GM21528 (cell line): ENCODE measurements around the gene MPLKIP.
"Not testable (repeated sequence)": the region's sequence is repeated elsewhere in the genome, so short reads cannot be mapped to it uniquely, and the experiment has no call there.

ENCODE experiments used
- ATAC-seq: cut with Tn5 transposase; IDR thresholded peaks from one replicate; pipeline ENCODE4 v1.9.1; 2021; ENCODE audit warnings: mild to moderate bottlenecking, moderate library complexity; ENCODE audit not compliant: unreplicated experiment, low FRiP score

MPLKIP gene

DNA sequence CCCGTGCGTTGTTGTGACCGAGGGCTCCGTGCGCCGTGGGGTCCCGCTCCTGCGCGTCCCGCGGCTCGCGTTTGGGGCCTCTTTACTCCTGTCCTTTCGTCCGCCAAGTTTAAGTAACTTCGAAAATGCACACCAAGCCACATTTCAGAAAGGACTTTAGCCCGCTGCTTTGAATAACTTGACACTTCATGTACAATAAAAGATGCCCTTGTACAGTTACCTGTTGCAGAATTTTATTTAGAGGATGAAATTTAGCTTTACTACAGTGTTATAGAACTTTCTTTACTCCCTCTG lies 842 bp upstream of the MPLKIP start:
- ATAC-seq = no peak

DNA sequence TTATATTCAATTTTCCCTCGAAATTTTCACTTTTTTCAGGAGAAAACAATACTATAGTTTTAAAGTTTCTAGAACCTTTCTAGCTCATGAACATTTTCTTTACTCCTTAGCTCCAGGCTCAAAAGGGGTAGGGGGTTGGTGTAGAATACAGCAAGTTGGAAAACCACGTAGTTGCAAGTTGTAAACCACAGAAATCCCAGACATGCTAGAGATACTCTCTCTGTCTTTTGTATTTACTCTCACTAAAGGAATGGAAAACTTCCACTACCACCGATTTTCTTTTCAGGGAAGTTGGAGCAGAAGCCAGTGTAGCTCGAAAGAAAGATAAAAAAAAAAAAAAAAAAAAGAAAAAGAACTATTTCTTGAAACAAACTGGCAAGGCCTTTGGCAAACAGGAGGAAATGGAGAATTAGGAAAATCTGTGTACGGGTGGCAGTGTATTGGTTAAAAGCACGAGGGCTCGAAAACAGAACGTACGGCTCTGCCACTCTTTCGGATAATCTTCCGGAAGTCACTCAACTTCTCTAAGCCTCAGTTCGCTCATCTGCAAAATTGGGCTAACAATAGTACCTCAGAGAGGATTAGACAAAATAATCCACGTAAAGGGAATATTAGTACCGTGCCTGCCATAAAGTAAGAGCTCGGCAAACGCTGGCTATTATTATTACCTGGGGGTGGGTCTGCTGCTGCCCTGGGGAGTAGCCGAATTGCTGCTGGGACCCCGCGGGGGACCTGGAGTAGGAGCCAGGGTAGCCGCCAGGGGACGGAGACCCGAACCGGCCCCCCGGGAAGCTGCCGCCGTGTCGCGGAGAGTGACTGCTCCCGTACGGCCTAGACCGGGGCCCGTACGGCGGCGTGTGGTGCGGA lies 628 bp downstream of the MPLKIP start:
- ATAC-seq = peak; percentile 6

DNA sequence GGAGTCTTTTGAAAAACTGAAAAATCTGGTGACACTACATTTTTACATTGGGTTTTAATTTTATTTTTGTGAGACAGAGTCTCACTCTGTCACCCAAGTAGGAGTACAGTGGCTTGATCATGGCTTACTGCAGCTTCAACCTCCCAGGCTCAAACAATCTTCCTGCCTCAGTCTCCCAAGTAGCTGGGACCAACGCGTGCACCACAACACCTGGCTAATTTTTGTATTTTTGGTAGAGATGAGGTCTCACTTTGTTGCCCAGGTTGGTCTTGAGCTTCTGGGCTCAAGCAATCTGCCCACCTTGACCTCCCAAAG lies 11.5 kb downstream of the MPLKIP start:
- no peak for ATAC-seq

DNA sequence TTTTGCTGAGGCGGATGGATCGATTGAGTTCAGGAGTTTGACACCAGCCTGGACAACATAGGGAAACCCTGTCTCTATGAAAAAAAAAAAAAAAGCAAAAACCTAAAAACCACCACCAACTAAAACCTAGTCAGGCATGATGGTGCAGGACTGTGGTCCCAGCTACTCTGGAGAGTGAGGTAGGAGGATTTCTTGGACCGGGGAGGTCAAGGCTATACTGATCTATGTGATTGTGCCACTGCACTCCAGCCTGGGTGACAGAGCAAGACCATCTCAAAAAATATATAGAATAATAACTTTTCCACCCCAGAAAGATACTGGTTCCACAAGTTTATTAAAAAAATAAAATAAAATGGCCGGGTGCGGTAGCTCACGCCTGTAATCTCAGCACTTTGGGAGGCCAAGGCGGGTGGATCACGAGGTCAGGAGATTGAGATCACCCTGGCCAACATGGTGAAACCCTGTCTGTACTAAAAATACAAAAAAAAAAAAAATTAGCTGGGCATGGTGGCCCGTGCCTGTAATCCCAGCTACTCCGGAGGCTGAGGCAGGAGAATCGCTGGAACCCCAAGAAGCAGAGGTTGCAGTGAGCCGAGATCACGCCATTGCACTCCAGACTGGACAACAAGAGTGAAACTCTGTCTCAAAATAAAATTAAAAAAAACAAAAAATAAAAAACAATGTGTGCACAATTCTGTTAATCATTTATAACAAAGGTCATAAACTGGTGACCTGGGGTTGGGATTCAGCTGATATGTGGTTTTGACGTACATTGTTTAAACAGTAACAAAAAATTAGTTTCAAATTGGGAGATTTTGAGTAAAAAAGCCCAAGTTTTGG lies 12.1 kb downstream of the MPLKIP start:
- not testable (repeated sequence) for ATAC-seq

DNA sequence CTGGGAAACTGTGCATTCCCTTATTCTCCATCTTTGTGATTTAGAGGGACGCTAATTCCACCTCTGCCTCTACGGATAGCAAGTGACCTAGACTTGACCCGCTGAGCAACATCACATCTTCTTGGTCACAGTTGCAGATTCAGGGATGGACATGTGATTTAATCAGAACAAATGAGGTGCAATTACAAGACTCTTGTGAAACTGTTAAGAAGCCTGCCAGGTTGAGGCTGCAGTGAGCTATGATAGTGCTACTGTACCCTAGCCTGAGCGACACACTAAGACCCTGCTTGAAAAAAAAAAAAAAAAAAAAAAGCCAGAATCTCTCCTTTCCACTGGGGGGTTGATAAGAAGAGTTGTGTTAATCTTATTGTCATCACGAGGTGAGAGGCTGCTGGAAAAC lies 14.4 kb downstream of the MPLKIP start:
- ATAC-seq = no peak

DNA sequence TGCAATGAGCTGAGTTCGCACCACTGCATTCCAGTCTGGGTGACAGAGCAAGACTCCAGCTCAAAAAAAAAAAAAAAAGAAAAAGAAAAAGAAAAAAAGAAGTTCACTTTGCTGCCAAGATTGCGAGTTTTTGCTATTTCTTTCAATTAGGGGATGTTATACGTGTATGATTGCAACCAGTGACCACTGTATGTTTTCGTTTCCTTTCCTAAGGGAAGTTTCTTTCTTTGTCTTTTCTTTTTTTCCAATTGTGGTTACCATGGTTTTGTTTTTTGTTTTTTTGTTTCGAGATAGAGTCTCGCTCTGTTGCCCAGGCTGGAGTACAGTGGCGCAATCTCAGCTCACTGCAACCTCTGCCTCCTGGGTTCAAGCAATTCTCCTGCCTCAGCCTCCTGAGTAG lies 16.2 kb downstream of the MPLKIP start:
- not testable (repeated sequence) for ATAC-seq

DNA sequence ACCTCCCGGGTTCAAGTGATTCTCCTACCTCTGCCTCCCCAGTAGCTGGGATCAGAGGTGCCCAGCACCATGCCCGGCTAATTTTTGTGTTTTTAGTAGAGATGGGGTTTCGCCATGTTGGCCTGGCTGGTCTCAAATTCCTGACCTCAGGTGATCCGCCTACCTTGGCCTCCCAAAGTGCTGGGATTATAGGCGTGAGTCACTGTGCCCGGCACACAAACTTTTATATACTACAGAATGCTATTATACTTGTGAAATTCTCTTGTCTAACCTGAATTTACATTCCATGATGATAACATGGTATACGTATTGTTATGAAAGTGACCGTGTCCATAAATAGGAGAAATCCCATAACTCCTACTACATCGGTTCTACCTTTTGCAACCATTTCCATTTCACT lies 17.2 kb downstream of the MPLKIP start:
- not testable (repeated sequence) for ATAC-seq

DNA sequence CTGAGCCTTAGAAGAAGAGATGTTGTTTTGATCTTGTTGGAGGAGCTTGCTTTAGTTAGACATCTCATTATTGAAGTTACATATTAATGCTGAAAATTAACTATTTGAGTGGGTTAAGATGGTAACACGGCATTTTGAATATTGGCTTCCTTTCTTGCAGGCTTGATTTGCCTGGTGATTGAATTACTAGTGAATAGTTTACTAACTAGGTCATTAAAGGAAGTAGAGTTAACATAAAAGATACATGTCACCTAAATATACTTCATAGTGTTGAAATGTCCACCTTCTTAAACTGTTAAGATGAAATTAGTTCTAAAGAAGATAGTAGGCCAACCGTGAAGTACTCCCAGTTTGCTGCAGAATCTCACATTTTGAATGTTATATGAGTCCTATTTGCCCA lies 18.5 kb downstream of the MPLKIP start:
- no peak for ATAC-seq

DNA sequence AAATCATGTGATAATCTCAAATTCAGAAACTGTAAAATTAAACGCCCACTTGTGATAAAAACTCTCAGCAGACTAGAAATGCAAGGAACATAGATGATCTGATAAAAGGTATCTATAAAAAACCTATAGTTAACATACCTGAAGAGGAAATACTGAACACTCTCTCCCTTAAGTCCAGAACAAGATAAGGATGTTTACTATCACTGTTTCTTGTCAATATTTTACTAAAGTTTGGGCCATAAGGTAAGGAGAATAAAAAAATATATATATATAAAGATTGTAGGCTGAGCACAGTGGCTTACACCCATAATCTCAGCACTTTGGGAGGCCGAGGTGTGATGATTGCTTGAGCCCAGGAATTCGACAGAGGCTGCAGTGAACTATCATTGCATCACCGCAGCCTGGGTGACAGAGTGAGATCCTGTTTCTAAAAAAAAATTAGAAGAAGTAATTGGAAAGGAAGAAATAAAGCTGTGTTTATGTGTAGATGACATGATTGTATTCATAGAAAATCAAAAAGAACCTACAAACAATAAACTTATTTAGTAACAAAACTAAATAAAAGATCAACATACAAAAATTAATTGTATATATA lies 28.4 kb downstream of the MPLKIP start:
- ATAC-seq = no peak

DNA sequence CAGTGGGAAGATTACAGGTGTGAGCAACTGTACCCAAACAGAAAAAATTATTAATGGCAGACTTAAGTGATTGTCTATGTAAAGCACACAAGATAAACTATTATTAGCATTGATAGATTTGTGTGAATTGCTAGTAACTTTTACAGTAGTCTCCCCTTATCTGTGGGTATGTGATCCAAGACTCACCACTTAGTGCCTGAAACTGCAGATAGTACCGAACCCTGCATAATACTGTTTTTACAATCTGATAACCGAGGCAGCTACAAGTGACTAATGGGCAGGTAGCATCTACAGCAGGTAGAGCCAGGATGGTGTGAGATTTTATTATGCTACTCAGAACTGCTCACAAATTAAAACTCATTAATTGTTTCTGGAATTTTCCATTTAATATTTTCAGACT lies 31.5 kb downstream of the MPLKIP start:
- no peak for ATAC-seq

DNA sequence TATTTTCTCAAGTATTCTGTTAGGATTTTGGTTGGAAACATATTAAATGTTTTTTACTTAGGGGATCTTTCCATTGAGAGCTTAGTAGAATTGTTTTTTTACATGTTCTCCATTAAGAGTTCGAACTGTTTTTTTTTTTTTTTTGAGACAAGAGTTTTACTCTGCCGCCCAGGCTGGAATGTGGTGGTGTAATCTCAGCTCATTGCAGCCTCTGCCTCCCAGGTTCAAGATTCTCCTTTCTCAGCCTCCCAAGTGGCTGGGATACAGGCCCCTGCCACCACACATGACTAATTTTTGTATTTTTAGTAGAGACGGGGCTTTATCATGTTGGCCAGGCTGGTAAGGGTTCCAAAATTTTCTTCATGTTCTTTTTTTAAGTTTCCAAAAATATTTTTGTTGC lies 33.2 kb downstream of the MPLKIP start:
- ATAC-seq = no peak

DNA sequence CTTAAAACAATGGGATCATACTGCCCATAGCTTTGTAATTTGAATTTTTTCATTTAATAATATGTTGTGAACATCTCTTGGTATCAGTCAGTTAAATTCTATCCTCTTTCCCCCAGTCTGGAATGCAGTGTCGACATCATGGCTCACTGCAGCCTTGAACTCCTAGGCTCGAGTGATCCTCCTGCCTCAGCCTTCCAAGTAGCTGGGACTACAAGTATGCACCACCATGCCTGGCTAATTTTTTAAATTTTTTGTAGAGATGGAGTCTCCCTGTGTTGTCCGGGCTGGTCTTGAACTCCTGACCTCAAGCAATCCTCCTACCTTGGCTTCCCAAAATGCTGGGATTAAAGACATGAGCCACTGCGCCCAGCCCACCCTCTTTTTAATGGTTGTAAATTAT lies 34.6 kb downstream of the MPLKIP start:
- no peak for ATAC-seq

DNA sequence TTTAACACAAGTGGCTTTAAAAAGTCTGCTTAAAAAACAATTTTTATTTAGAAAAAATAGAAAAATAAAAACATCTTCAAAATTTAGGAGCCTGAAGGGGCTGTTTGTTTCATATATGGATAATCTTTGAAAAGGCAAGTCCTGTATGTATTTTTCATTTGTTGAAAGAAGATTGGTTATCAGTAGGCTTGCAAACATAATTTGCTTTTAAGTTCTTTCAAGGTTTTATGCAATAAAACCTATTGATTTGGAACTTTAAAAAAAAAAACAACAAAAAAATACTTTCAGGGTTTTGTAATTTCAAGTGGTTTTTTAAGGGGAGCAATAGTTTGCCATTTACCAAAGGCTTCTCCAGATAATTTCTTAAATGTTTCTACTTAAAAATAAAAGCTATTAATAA lies 35.6 kb downstream of the MPLKIP start:
- no peak for ATAC-seq

DNA sequence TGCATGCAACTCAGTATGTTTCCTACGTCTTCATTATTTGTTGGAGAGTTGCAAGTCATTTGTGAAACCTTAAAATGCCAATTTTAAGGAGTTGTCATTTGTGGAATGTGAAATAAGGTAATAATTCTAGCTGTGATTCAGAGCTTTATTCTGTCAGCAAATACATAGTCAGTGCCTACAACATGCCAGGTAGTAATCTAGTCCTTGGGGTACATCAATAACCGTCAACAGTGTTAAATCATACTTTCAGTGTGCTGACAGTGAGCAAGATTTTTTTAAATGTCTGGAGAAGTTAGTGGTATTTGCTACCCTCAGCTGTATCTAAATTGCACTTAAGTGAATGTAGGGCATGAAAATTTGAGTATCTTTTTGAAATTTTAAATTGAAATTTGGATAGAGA lies 36.7 kb downstream of the MPLKIP start:
- no peak for ATAC-seq

DNA sequence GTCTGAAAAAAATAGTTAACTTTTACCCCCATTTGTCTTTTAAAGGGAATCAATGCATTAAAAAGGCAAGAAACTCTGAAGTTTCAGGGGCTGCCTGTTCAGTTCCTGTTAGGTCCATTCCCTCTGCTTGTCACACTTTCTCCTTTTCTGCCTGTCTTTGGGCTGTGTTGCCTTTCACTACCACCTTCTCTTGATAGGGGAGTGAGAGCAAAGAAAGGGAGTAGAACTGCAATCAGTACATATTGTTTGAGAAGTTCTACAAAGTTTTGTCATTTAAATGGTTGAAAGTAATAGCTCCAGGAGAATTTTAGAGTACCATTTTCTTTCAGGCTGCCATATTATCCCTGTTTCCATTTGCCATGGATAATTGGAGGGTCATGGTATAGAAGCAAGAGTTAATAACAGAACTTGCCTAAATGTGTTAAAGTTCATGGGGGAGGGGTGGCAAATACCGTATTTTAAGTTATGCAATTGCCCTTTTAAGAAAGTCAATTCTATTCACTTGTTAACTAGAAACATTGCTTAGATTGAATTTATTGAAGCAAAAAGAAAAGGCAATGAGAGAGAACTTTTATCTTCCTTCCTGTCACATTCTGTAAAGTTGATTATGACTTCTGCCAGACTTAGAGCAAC lies 38.6 kb downstream of the MPLKIP start:
- ATAC-seq = no peak

DNA sequence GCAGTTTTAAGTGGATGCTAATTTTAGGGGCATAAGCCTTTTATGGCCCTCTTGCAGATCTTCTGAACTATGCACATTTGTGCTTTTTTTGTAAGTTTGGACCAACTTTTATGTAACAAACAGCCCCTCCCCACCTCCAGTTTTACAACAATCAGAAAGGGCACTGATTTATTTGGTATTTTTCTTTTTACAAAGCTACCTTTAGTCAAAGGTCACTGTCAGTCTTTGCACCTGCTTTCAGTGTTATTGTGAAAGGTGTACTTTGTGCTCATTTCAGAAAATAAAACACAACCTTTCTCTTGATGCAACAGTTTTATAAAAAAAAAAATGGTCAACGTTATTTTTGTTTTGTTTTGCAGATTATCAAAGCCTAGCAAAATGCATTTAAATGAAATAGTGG lies 39.2 kb downstream of the MPLKIP start:
- ATAC-seq = no peak

DNA sequence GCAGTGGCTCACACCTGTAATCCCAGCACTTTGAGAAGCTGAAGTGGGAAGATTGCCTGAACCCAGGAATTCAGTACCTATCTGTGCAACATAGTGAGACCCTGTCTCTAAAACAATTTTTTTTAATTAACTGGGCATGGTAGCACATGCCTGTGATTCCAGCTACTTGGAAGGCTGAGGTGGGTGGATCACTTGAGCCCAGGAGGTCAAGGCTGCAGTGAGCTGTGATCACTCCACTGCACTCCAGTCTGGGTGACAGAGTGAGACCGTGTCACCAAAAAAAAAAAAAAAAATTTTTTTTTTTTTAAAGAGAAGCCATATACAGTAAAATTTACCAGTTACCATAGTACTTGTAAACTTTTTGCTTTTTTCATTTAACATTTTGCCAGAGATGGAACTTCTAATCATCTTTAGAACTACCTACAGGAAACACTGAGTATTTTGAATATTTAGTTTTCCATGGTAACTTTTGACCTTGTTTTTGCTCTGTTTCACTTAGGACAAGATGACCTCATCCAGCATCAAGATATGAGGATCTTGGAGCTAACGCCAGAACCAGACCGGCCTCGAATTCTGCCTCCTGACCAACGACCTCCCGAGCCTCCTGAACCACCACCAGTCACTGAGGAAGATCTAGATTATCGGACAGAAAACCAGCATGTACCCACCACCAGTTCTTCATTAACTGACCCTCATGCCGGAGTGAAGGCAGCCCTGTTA lies 40.6 kb downstream of the MPLKIP start:
- ATAC-seq = no peak

DNA sequence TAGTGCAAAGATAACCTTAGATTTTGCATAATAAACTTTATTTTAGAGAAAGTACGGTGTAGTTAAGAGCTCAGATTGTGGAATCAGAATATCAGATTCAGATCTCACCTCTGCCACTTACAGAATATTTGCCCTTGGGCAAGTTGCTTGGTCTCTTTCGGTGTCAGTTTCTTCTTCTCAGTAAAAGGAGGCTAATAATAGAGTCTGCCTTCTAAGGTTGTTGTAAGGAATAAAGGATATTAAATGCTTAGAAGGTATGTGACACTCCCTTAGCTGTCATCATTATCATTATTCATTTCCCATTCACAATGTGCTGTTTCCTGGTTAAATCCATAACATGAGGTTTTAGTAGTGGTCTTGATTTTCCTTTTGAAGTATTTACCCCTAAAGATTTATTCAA lies 42.2 kb downstream of the MPLKIP start:
- no peak for ATAC-seq

DNA sequence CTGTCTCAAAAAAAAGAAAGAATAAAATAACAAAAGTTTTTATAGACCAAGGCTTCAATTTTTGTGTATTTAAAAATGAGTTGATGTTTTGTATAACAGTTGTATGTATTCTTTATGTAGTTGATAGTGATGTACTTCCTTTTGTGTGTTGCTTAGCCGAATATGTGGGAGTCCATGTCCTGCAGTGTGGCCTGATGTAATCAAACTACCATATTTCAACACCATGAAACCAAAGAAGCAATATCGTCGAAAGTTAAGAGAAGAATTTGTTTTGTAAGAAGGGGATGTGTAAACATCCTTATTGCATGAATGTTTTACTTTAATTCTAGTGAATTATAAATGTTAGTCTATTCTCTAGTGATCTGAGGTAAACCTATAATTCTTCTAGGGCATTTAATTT lies 56.6 kb downstream of the MPLKIP start:
- no peak for ATAC-seq
